LNCaP clone FGC (cell line): ENCODE results near the gene DIS3.
"Not testable (repeated sequence)": the region's sequence is repeated elsewhere in the genome, so short reads cannot be mapped to it uniquely, and the experiment has no call there.

Source experiments
- DNase-seq: peaks from one replicate; pipeline ENCODE4 v3.0.0-alpha.2; 2011; ENCODE audit warnings: low read depth
- H3K4me3 ChIP-seq: 2 replicates; pipeline ENCODE4 v1.5.1; 2011; ENCODE audit warnings: mild to moderate bottlenecking, low read depth, low read length, control low read depth
- TF ChIP-seq, protein P1 (sequence below): IDR thresholded peaks from 2 replicates; pipeline ENCODE4 v1.5.1; 2012; ENCODE audit warnings: mild to moderate bottlenecking; ENCODE audit not compliant: control insufficient read depth, insufficient read depth; ENCODE audit errors: extremely low read depth

The DIS3 gene

DNA sequence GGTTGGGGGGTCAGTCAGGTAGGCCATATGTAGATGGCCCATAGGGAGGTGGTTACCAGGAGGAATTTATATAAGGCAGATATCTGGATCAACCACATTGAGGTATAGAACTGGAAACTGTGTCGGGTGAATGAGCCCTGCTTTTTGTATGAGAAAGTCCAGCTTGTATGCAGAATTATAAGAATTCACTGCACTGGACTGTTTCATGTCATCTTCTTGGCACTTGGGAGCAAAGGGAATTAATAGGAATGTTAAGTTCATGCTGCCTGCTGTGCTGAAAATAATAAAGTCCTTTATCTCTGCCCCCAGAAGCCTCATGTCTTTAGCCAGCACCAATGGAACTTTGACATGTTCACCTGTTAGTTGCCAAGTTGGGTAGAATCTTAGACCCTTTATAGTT is 41.7 kb downstream of the DIS3 start:
- H3K4me3 ChIP-seq: no peak overlapping the region
- TF ChIP-seq, protein P1, sequence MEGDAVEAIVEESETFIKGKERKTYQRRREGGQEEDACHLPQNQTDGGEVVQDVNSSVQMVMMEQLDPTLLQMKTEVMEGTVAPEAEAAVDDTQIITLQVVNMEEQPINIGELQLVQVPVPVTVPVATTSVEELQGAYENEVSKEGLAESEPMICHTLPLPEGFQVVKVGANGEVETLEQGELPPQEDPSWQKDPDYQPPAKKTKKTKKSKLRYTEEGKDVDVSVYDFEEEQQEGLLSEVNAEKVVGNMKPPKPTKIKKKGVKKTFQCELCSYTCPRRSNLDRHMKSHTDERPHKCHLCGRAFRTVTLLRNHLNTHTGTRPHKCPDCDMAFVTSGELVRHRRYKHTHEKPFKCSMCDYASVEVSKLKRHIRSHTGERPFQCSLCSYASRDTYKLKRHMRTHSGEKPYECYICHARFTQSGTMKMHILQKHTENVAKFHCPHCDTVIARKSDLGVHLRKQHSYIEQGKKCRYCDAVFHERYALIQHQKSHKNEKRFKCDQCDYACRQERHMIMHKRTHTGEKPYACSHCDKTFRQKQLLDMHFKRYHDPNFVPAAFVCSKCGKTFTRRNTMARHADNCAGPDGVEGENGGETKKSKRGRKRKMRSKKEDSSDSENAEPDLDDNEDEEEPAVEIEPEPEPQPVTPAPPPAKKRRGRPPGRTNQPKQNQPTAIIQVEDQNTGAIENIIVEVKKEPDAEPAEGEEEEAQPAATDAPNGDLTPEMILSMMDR: no peak
- DNase-seq: no peak

DNA sequence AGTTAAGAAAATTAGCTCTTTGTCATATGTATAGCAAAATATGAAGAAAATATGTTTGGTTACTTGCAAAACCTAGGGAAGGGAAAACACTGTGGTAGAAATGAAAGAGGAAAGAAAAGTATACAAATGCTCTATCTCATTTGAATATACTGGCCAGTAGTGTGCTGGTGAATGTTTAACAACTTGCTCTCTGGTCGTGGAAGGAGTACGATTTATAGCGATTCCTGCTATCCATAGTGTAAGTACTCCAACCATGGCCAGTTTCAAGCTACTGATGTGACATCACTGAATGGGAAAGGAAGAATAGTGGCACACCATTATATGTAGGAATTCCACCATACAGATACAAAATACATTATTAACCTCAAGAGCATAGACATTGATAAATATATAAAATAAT is 44.7 kb downstream of the DIS3 start:
- TF ChIP-seq, protein P1: no peak
- DNase-seq: no peak

DNA sequence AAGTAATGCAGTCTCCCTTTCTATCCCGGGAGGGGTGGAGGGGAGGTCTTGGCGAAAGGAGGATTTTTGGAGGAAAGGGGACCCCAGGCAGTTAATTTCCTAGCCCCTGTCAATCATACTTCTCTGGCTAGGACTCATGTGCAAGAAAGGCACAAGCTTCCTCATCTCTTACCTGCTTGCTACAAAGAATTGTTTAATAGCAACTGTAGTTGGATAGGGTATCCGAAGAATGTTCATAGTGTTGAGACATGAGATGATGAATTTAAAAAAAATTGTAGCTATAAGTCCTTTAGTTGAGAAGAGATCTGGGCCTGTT is 53.5 kb downstream of the DIS3 start:
- peak overlapping the region; percentile 76 for H3K4me3 ChIP-seq
- no peak for DNase-seq
- TF ChIP-seq, protein P1: no peak

More for the DNA sequence above, 44.7 kb downstream of the DIS3 start:
- no peak overlapping the region for H3K4me3 ChIP-seq

DNA sequence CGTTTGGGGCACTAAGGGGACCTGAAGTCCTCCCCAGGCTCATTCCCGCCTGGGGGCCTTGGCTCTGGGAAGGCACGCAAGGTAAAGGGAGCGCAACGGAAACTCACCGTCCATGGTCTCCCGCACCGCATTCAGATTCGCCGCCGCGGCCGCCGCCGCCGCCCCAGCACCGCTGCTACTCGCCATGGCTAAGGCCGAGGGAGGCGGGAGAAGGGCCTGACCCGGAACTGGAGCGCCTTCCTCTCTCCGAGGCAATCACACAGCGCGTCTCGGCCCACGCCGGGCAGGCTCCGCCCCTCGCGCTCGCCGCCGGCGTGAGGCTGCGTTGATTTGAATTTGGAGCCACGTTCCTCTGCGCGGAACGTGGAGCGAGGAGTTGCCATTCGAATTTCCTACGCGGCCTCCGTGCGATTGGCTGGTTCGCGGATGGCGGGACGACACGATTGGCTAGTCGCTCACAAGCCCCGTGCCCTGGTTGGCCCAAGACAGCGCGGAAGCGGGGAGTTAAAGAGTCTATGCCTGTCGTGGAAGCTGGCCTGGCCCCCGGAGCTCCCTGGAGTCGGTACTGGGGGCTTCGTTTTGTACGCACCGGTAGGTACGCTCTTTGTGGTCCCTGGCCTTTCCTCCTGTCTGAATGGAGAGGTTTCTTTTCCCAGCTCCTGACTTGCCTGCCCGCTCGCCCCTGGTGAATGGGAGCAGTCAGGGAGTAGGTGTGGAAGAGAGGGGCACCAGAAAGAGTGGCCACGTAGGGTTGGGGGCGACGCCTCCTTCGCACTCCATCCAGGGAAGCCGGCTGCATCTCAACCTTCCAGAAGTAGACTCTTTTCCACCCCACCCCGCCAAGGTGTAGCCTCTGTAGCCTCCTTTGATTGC is 54.0 kb downstream of the DIS3 start, which contains the start of the genes BORA and MZT1:
Gene BORA (plus strand): TSS at position 507 of the 873 bp plus-strand sequence. CDS start 1,018 bp downstream, outside the sequence.
Gene MZT1 (minus strand): TSS at position 213 of the 873 bp plus-strand sequence. CDS start 27 bp downstream, at position 186.
- TF ChIP-seq, protein P1: no peak
- DNase-seq: peak; percentile 77
- H3K4me3 ChIP-seq: peak within 1 kb of the TSS; percentile 76

DNA sequence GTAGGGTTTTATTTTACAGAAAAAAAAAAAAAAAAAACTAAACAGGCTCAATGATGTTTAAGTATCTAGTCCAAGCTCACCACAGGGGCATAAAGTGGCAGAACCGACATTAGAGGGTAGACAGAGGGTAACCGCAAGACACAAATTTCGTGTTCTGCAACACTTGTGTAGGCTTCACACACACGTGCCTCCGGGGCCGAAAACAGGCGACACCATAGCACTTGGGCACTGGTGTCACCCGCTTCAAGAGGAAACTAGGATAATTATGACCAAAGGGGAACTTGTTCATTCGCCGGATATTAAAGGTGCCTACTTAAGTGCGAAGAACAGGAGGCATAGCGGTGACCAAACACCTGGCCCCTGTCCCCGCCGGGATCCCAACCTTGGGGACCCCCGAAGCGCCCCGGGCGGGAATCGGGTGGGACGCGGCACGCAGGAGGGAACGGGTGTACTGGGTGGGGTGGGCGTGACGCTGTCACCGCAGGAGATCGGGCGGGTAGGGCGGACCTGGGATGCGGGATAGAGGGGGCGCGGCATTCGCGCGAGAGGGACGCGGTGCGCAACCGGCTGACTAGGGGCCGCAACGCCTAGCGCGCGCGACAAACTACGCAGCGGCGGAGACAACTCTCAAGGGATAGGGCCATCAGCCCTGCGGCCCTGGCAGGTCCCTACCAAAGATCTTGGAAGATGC is 54.8 kb downstream of the DIS3 start:
- DNase-seq: no peak
- H3K4me3 ChIP-seq: peak overlapping the region; percentile 76

DNA sequence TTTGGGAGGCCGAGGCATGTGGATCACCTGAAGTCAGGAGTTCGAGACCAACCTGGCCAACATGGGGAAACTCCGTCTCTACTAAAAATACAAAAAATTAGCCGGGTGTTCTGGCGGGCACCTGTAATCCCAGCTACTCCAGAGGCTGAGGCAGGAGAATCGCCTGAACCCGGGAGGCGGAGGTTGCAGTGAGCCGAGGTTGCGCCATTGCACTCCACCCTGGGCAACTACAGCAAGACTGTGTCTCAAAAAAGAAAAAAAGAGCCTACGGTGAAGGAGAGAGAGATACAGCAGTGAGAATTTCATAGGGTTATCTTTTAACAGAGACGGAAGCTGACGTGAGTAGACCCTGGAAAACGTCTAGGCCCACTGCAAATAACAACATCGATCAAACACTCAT is 55.5 kb downstream of the DIS3 start:
- DNase-seq: not testable (repeated sequence)
- peak overlapping the region; percentile 76 for H3K4me3 ChIP-seq

More for the DNA sequence above, 54.8 kb downstream of the DIS3 start:
- TF ChIP-seq, protein P1: no peak

DNA sequence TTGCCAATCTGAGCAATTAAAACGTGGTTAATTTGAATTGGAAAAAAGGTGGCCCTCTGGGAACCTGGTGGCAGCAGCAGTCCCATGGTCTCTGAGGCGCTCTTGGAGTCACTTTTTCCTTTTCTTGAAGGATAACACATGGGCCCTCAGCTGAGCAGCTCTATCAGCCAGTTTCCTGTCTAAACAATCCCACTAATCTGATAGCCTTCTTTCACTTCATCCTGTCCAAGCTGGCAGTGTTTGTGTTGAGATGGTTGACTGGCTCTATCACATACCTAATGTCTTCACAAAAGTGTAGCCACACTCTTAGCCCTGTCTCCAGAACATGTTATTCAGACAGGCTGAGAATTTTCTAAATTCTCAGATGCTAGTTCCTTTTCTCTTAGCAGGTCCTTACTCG is 64.9 kb downstream of the DIS3 start:
- DNase-seq: no peak
- TF ChIP-seq, protein P1: no peak
- H3K4me3 ChIP-seq: no peak overlapping the region
